T-helper 1 cell (primary cell): ENCODE results near the gene STK11.

ENCODE experiments used
- DNase-seq, 5 donors: peaks; one replicate each; pipeline ENCODE4 v3.0.0-alpha.2; 2012 to 2020

Gene STK11

DNA sequence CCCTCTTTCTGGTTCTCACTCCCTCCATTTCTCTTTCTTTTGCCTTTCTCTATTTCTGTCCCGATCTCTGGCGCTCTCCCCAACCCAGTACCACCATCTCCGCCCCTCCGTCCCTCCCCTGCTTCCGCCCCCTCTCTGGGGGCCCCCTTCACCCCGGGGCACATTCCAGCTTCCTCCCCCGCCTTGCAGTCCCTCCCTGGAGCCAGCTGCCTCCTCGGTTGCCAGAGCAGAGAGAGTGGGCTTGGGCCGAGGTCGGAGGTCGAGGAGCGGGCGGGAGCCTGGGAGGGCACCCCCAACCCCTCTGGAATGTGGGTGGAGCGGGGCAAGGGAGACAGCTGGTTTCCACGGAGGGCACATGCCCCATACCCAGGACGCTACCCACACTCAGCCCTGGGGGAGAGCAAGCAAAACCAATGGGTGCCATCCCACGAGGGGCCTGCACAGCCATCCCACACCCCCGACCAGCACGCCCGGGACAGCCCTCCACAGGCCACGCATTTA lies 57.1 kb downstream of the STK11 start:
- DNase-seq, result no peak

DNA sequence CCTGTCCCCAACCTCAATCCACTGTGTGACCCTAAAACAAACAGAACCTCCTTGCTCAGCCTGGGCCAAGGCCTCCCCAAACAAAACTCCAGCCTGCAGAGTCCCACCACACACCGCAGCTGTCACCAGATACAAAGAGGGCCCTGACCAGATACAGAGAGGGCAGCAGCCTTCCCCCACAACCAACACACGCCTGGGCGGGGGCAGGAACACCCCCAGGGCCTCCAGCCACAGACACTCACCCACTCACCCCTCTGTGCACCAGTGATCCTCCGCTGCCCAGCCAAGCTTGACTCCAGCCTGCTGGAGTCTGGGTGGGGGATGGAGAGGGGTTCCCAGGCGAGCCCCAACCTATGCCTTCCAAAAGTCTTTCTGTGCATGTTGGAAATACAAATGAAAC lies 57.6 kb downstream of the STK11 start:
- DNase-seq, result no peak

- DNase-seq, result no peak
These were observed 59.4 kb downstream of the STK11 start for GRCh38 chr19:1264801-1265614.

DNA sequence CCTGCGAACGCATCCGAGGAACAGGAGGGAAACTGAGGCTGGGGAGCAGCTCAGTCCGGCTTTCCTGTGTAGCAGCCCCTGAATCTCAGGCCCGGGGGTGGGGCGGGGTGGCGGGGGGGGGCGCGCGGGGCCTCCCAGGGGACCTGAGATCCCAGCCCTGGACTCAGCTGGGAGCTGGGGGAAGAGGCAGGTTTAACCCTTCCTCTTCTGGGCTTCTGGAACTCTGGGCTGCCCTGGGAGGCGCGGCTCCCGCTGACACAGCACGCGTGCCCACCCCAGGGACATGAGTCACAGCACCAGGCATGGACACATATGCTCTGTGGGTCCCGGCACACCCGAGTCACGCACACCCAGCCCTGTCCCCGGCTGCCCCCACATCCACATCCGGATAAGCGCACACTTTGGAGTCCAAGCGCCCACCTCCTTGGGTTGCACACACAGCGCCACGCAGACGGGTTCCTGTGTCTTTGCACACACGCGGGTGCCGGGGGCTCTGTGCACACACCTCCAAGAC lies 60.1 kb downstream of the STK11 start:
- no peak for DNase-seq

DNA sequence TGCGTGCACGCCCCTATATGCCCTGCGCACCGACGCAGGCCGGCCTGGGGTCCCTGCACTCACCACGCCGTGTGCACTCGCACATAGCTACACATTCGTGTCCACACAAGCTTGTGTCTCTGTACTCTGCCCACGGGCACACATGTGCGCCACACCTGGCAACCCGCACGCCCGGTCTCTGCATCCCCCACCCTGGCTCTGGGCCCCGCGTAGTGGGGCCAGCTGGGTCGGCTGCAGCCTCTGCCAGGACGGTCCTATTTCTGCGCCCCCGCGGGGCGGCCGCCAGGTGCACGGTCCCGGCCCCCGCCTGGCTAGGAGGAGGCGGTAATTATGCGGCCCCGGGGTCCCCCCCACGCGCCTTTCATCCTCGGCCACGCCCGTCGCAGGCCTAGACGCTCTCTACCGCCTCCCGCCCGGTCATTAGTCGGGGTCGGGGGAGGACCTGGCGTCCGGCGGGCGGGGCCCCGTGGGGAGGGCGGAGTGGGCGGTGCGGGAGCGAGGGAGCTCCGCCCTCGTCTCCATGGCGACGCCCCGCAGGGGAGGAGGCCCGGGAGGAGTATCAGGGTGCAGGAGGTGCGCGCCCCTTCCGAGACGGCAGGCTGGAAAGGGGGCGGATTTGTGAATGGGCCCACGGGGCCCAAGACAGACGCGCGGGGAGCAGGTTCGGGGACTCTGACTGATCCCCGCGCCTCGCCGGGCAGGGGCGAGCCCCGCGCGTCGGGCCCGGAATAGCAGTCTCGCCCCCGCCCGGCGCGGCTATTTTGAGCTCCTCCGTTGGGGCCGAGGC lies 60.7 kb downstream of the STK11 start:
- peak; percentile 73 to 90 (median 79) for DNase-seq

- peak; percentile 38 to 67 (median 57) for DNase-seq
These were observed 61.4 kb downstream of the STK11 start for GRCh38 chr19:1266916-1267476.

DNA sequence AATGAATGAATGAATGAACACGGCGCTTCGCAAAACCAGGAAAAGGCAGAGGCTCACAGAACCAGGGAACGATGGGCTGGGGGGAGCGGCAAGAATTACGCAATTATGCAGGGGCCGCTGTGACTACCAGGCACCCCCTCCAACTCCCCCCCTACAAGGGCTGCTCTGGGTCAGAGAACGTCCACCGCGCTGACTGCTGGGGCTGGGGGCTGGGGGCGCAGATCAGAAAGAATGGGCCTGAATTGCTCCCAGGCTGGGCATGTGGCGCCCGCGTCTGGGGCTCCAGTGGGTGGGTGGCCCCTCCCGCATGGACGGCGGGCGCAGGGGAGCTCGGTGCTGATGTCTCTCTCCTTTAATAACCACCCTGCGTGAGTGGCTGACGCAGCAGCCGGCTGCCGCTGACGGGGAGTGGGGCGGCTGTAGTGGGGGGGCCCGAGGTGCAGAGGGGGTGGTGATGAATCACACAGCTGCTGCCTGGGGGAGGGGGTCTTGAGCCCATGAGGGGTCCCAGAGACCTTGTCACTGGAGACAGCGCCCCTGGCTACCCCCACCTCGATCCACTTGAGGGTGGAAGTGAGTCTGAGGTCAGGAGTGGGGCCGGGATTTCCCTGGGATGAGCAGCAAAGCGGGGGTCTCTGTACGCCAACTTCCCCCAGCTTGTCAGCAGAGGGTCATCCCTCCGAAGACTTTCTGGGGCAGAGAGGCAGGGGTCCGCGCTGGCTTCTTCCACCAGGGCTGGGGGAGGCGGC lies 62.1 kb downstream of the STK11 start:
- DNase-seq, result no peak

- DNase-seq, result no peak
These were observed 62.9 kb downstream of the STK11 start for GRCh38 chr19:1268226-1269064.

DNA sequence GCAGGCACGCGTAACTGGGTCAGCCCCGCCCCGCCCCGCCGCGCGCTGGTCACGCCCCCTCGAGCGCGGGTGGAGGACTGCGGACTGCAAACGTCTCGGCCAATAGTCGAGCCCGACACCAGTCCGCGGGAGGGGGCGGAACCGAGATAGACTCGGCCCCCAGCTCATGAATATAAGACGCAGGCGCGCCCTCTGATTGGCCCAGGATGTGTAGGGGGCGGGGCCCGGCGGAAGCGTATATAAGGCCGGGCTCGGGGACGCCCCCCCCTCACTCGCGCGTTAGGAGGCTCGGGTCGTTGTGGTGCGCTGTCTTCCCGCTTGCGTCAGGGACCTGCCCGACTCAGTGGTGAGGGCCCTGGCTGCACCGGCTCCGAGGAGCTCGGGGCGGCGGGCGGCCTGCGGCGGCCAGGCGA lies 63.5 kb downstream of the STK11 start, which contains the start of gene CIRBP:
Gene CIRBP (plus strand): TSS at position 268 of the 413 bp plus-strand sequence. CDS start 1,602 bp downstream, outside the sequence.
- DNase-seq, result peak; percentile 99

DNA sequence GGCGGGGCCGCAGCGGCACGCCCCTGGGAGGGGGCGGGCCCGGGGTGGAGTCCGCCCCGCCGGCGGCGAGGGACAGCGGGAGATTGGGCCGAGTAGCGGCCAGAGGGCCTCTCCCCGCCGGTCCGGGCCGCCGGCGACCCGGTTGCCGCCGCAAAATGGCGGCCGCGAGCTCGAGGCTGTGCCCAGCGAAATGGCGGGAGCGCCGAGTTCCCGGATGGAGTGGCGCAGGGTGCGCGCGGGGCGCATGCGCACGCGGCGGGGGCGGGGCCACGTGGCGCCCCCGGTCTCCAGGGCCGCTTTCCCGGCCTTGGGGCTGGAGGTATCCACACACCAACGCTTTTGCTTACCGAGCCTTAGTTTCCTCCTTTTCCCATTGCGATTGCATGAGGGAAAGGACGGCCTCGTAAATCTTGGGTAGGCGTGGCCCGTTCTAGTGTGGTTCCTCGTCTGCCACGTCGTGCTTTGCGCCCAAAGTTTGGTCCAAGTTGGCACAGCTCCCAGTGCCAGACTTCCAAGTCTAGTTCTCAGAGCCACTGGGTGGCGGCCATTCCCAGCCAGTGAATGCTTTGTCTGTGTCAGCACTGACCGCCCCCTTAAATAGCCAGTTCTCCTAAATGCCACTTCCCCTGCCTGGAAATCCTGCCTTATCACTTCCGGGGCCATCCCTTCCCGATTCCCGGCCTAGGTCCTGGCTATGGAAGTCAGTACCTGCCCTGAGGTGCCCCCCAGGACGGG lies 64.1 kb downstream of the STK11 start:
- peak; percentile 80 to 89 (median 84) for DNase-seq

DNA sequence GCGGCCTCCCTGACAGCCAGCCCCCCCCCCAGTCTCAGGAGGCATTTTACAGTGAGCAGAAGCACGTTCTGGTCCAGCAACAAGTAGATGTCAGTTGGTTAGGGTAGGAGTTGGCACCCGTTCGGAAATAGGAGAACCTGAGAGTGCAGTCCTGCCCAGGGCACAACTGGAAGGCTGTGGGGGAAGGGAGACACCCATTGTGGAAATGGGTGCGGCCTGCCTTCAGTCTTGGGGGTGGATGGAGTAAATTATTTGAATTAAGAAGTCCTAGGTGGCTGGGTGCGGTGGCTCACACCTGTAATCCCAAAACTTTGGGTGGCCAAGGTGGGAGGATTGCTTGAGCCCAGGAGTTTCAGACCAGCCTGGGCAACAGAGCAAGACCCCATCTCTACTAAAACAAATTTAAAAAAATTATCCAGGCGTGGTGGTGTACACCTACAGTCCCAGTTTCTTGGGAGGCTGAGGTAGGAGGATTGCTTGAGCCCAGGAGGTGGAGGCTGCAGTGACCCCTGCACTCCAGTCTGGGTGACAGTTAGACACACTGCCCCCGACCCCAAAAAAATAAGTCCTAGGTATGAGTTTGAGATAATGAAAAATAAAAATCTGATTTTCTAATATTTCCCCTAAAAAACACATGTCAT lies 64.8 kb downstream of the STK11 start:
- DNase-seq, result no peak

DNA sequence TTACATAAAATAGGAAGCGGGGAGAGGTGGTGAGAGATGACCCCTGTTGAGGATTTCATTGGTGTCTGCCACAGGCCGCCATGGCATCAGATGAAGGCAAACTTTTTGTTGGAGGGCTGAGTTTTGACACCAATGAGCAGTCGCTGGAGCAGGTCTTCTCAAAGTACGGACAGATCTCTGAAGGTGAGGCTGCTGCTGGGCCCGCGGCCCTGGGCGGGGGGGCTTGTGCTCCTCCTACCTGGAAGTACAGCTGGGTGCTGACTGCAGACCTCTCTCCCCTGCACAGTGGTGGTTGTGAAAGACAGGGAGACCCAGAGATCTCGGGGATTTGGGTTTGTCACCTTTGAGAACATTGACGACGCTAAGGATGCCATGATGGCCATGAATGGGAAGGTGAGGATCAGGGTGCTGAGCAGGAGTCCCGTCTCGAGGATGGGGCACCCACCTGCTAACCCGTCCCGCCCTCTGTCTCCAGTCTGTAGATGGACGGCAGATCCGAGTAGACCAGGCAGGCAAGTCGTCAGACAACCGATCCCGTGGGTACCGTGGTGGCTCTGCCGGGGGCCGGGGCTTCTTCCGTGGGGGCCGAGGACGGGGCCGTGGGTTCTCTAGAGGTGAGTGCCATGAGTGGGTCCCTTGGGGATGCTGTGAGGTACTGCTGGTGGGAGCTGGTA lies 65.4 kb downstream of the STK11 start:
- no peak for DNase-seq

DNA sequence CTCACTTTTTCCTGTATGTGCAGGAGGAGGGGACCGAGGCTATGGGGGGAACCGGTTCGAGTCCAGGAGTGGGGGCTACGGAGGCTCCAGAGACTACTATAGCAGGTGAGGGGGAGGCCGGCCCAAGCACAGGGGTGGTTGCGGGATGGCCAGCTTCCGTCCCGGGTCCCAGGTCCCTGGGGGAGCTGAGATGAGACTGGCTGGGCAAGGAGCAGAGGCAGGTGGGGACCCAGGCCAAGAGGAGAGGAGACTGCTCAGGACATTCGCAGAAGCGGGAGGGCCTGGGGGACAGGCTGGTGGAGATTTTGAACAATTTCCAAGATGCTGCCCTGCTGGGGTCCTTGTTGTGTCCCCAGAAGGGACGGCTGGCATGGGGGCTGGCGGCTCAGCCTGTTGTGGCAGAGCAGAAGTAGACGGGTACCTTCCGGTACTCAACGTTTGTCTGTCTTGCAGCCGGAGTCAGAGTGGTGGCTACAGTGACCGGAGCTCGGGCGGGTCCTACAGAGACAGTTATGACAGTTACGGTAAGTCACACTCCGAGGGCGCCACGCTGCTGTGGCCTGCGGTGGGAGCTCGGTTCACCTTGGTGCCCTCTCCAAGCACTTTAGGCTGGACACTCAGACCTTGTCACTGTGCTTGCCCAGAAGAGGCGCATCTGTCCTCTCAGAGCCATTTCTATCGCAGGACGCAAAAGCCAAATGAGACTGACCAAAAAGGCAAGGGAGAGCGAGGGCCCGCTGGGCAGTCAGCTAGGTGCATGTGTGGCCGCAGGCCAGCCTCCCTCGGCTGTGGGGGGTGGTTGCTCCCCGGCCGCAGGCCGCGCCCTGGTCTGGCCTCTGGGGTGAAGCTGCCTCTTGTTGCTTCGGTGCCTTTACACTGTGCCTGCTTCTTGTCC lies 66.2 kb downstream of the STK11 start:
- no peak for DNase-seq

DNA sequence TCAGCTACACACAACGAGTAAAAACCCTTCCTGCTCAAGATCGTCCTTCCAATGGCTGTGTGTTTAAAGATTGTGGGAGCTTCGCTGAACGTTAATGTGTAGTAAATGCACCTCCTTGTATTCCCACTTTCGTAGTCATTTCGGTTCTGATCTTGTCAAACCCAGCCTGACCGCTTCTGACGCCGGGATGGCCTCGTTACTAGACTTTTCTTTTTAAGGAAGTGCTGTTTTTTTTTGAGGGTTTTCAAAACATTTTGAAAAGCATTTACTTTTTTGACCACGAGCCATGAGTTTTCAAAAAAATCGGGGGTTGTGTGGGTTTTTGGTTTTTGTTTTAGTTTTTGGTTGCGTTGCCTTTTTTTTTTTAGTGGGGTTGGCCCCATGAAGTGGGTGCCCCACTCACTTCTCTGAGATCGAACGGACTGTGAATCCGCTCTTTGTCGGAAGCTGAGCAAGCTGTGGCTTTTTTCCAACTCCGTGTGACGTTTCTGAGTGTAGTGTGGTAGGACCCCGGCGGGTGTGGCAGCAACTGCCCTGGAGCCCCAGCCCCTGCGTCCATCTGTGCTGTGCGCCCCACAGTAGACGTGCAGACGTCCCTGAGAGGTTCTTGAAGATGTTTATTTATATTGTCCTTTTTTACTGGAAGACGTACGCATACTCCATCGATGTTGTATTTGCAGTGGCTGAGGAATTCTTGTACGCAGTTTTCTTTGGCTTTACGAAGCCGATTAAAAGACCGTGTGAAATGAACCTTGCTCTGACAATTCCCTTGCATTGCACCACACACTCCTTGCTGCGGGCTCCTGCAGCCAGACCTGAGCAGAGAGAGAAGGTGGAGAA lies 67.1 kb downstream of the STK11 start:
- no peak for DNase-seq

GRCh38 chr19:1273263-1274041 lies 67.9 kb downstream of the STK11 start:
- DNase-seq, result no peak

GRCh38 chr19:1274081-1274851 lies 68.7 kb downstream of the STK11 start:
- no peak for DNase-seq
